Mucosa of descending colon (tissue), 3 donors: ENCODE results near the gene DHX58. TPM values are rescaled to one million over a fixed set of nuclear protein-coding genes. Genes with fewer than 3 reads are reported as not detected.

Experiments used
- ATAC-seq: fragments of 200-7000 bp; cut with Tn5 transposase; one replicate; pipeline ENCODE4 v1.9.1; 2020; ENCODE audit warnings: mild to moderate bottlenecking, moderate library complexity
- DNase-seq, 3 donors: peaks; one replicate each; pipeline ENCODE4 v3.0.0-alpha.2; 2020
- H3K36me3 ChIP-seq: fragments of 200-600 bp; one replicate; pipeline ENCODE4 v1.8.0; 2021; ENCODE audit warnings: low read depth, mild to moderate bottlenecking
- H3K4me1 ChIP-seq: fragments of 200-600 bp; one replicate; pipeline ENCODE4 v1.8.0; 2021; ENCODE audit warnings: low read depth, mild to moderate bottlenecking
- H3K4me3 ChIP-seq: fragments of 200-600 bp; one replicate; pipeline ENCODE4 v1.8.0; 2021; ENCODE audit warnings: mild to moderate bottlenecking
- H3K9me3 ChIP-seq: fragments of 200-600 bp; one replicate; pipeline ENCODE4 v1.8.0; 2021; ENCODE audit warnings: mild to moderate bottlenecking
- CTCF ChIP-seq: fragments of 200-600 bp; IDR thresholded peaks from one replicate; pipeline ENCODE4 v1.8.0; 2022; ENCODE audit warnings: antibody characterized with exemption, mild to moderate bottlenecking
- intact Hi-C, 2 donors: fragments of 100-400 bp; cut with DNase I in 1 of 2; cut with micrococcal nuclease in 1 of 2; formaldehyde crosslinking; loops; one replicate each; pipeline versions ENCODE4 v1.11.0 to v1.11.1; 2022; cut with DNase I, micrococcal nuclease
- total RNA-seq, 3 donors: library from RNA; stranded (reverse); fragmentation: NEBNext Ultra II Directional in 2 of 3; extraction: Animal tissue kit (Norgen Biotek cat#: 25700) in 2 of 3; gene quantifications; one replicate each; pipeline versions ENCODE4 v1.2.1 to v1.2.4, GENCODE V29; 2021 to 2023
- donor health status: DM: no; HTN: no; CAD: no; lungs with moderate emphysema.
- donor health status: DM: no; HTN: no; CAD: no.
- donor health status: DM: no; HTN: yes; CAD: no.

DHX58 gene
- total RNA-seq, 3 donors from 2014 or later = 11.7 to 18.0 (median 14.0) TPM

GRCh38 chr17:42087736-42088705 lies 24.5 kb downstream of the DHX58 start:
- DNase-seq = peak in 1 of 3 donors; percentile 40
- Histone ChIP-seq H3K36me3 (no peaks in the 10 kb centered on the region), H3K9me3 (no peaks in the 10 kb centered on the region), H3K4me1 (no peaks in the 10 kb centered on the region), H3K4me3 (no peak overlapping the region)
- intact Hi-C loops = no loop called here
- ATAC-seq = peak; percentile 55
- TF ChIP-seq CTCF = no peak

- H3K4me3 ChIP-seq = no peak overlapping the region
- DNase-seq = peak in 1 of 3 donors; percentile 2
- no peak for TF ChIP-seq CTCF
- H3K4me1 ChIP-seq = no peaks in the 10 kb centered on the region
- intact Hi-C loops = no loop called here
- H3K9me3 ChIP-seq = no peaks in the 10 kb centered on the region
- ATAC-seq = no peak
- H3K36me3 ChIP-seq = no peaks in the 10 kb centered on the region
These were observed 25.3 kb downstream of the DHX58 start for GRCh38 chr17:42087042-42087701.

- no peak for DNase-seq
- H3K4me3 ChIP-seq = no peak overlapping the region
- no peaks in the 10 kb centered on the region for H3K9me3 ChIP-seq
- no peak for TF ChIP-seq CTCF
- intact Hi-C loops = no loop called here
- peak; percentile 52 for ATAC-seq
- H3K4me1 ChIP-seq = no peaks in the 10 kb centered on the region
- H3K36me3 ChIP-seq = no peaks in the 10 kb centered on the region
These were observed 30.9 kb downstream of the DHX58 start for GRCh38 chr17:42081516-42082129.

- H3K4me1 ChIP-seq = no peaks in the 10 kb centered on the region
- no peaks in the 10 kb centered on the region for H3K9me3 ChIP-seq
- TF ChIP-seq CTCF = no peak
- ATAC-seq = no peak
- intact Hi-C loops = no loop called here
- no peak for DNase-seq
- H3K36me3 ChIP-seq = no peaks in the 10 kb centered on the region
- no peak overlapping the region for H3K4me3 ChIP-seq
These were observed 33.0 kb downstream of the DHX58 start for GRCh38 chr17:42079541-42079940.

- Histone ChIP-seq H3K4me1 (no peaks in the 10 kb centered on the region), H3K36me3 (no peaks in the 10 kb centered on the region), H3K9me3 (no peaks in the 10 kb centered on the region), H3K4me3 (no peak overlapping the region)
- DNase-seq = no peak
- TF ChIP-seq CTCF = no peak
- ATAC-seq = no peak
- intact Hi-C loops = no loop called here
These were observed 34.0 kb downstream of the DHX58 start for GRCh38 chr17:42078396-42079043.
